Hepatocyte (in vitro differentiated cells): ENCODE results near the gene CRCP. TPM values are rescaled to one million over a fixed set of nuclear protein-coding genes. Genes with fewer than 3 reads are reported as not detected.

Source experiments
- DNase-seq: peaks from one replicate; pipeline ENCODE4 v3.0.0-alpha.2; 2016; ENCODE audit warnings: low spot score
- H2AFZ ChIP-seq: fragments of 200-600 bp; sonication (generic); 2 replicates; pipeline ENCODE4 v1.6.0; 2016; ENCODE audit warnings: antibody characterized with exemption, mild to moderate bottlenecking
- H3K27ac ChIP-seq: fragments of 200-600 bp; sonication (generic); 2 replicates; pipeline ENCODE4 v1.5.1; 2016; ENCODE audit warnings: mild to moderate bottlenecking
- H3K27me3 ChIP-seq: fragments of 200-600 bp; sonication (generic); 2 replicates; pipeline ENCODE4 v1.6.1; 2016
- H3K36me3 ChIP-seq: fragments of 200-600 bp; sonication (generic); replicated peaks from 2 replicates; pipeline ENCODE4 v1.5.1; 2016; ENCODE audit warnings: low read depth; ENCODE audit not compliant: insufficient read depth
- H3K4me1 ChIP-seq: fragments of 200-600 bp; sonication (generic); 2 replicates; pipeline ENCODE4 v1.5.1; 2016; ENCODE audit warnings: mild to moderate bottlenecking, moderate library complexity; ENCODE audit not compliant: insufficient read depth
- H3K4me2 ChIP-seq: fragments of 200-600 bp; sonication (generic); 2 replicates; pipeline ENCODE4 v1.6.0; 2016
- H3K4me3 ChIP-seq: fragments of 200-600 bp; sonication (generic); 2 replicates; pipeline ENCODE4 v1.5.1; 2016; ENCODE audit warnings: mild to moderate bottlenecking
- H3K79me2 ChIP-seq: fragments of 200-600 bp; sonication (generic); 2 replicates; pipeline ENCODE4 v1.6.0; 2017; ENCODE audit warnings: mild to moderate bottlenecking
- H3K9me2 ChIP-seq: fragments of 200-600 bp; sonication (generic); replicated peaks from 2 replicates; pipeline ENCODE4 v1.6.0; 2017; ENCODE audit warnings: mild to moderate bottlenecking; ENCODE audit not compliant: insufficient read depth
- H3K9me3 ChIP-seq: fragments of 200-600 bp; sonication (generic); 2 replicates; pipeline ENCODE4 v1.5.1; 2016; ENCODE audit warnings: low read depth, mild to moderate bottlenecking
- H4K20me1 ChIP-seq: fragments of 200-600 bp; sonication (generic); 2 replicates; pipeline ENCODE4 v1.6.0; 2016; ENCODE audit warnings: mild to moderate bottlenecking; ENCODE audit not compliant: insufficient read depth, poor library complexity, severe bottlenecking
- EZH2 ChIP-seq: fragments of 200-600 bp; sonication (generic); IDR thresholded peaks from 2 replicates; pipeline ENCODE4 v1.6.1; 2016; ENCODE audit warnings: antibody characterized with exemption, mild to moderate bottlenecking, borderline replicate concordance
- EZH2phosphoT487 ChIP-seq: fragments of 200-600 bp; sonication (generic); IDR thresholded peaks from one replicate; pipeline ENCODE4 v1.6.1; 2018; ENCODE audit warnings: antibody characterized with exemption, mild to moderate bottlenecking, low read depth, moderate library complexity; ENCODE audit not compliant: unreplicated experiment, severe bottlenecking
- WGBS: methylation state at CpG from one replicate; pipeline ENCODE4 v1.1.6; 2016; ENCODE audit warnings: low lambda C conversion rate; ENCODE audit errors: missing lambda C conversion rate; 5-methylcytosine and 5-hydroxymethylcytosine counted together
- polyA plus RNA-seq: library from polyadenylated mRNA; unstranded; fragments of >200 nt; fragmentation: Nextera tagmentation; extraction: Ambion mirVana; gene quantifications from 2 replicates; pipeline ENCODE4 v1.2.1, GENCODE V29; 2016
- total RNA-seq: library from RNA; depleted of rRNA; stranded (reverse); fragments of >200 nt; gene quantifications from 2 replicates; pipeline ENCODE4 v1.2.3, GENCODE V29; 2014
- TF ChIP-seq, protein P1 (sequence below): fragments of 200-600 bp; sonication (generic); IDR thresholded peaks from 2 replicates; pipeline ENCODE4 v1.5.1; 2016; ENCODE audit warnings: antibody characterized with exemption, mild to moderate bottlenecking; ENCODE audit not compliant: poor library complexity

Gene CRCP
- total and polyA plus RNA-seq, 2 experiments from 2014 or later: 13.8 to 41.6 TPM

DNA sequence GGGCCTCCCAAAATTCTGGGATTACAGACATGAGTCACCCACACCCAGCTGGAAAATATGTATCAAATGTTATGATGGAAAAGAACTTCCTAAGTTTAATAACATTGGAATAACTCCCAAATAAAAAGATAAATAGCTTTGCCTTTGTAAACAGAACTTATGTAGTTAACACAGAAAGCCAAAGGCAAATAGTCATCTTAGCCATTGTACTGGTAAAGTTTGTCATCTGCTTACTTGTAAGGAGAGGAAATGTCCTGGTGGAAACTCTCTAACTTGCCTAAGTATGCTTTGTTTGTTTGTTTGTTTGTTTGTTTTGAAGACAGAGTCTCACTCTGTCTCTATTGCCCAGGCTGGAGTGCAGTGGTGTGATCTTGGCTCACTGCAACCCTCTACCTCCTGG lies 66.7 kb downstream of the CRCP start:
- H2AFZ ChIP-seq: no peak overlapping the region
- H3K79me2 ChIP-seq: no peaks in the 10 kb centered on the region
- no peak overlapping the region for H3K27ac ChIP-seq
- no peak for TF ChIP-seq EZH2
- TF ChIP-seq, protein P1, sequence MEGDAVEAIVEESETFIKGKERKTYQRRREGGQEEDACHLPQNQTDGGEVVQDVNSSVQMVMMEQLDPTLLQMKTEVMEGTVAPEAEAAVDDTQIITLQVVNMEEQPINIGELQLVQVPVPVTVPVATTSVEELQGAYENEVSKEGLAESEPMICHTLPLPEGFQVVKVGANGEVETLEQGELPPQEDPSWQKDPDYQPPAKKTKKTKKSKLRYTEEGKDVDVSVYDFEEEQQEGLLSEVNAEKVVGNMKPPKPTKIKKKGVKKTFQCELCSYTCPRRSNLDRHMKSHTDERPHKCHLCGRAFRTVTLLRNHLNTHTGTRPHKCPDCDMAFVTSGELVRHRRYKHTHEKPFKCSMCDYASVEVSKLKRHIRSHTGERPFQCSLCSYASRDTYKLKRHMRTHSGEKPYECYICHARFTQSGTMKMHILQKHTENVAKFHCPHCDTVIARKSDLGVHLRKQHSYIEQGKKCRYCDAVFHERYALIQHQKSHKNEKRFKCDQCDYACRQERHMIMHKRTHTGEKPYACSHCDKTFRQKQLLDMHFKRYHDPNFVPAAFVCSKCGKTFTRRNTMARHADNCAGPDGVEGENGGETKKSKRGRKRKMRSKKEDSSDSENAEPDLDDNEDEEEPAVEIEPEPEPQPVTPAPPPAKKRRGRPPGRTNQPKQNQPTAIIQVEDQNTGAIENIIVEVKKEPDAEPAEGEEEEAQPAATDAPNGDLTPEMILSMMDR: no peak
- no peak for TF ChIP-seq EZH2phosphoT487
- H3K4me3 ChIP-seq: no peak overlapping the region
- no peaks in the 10 kb centered on the region for H3K27me3 ChIP-seq
- DNase-seq: no peak
- no peaks in the 10 kb centered on the region for H4K20me1 ChIP-seq
- no peaks in the 10 kb centered on the region for H3K4me1 ChIP-seq
- no peak overlapping the region for H3K4me2 ChIP-seq
- no peaks in the 10 kb centered on the region for H3K36me3 ChIP-seq
- no peaks in the 10 kb centered on the region for H3K9me2 ChIP-seq
- H3K9me3 ChIP-seq: no peaks in the 10 kb centered on the region

DNA sequence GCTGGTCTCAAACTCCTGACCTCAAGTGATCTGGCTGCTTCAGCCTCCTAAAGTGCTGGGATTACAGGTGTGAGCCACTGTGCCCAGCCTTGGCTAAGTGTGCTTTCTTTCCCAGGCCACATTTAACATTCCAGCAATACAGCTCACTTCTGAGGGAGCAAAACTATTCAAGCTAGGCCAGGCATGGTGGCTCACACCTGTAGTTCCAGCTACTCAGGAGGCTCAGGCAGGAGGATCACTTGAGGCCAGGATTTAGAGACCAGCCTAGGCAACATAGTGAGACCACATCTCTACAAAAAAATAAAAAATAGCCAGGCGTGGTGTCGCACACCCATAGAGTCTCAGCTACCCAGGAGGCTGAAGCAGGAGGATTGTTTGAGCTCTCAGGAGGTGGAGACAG lies 67.2 kb downstream of the CRCP start:
- H3K4me1 ChIP-seq: no peaks in the 10 kb centered on the region
- no peaks in the 10 kb centered on the region for H3K9me2 ChIP-seq
- H3K4me2 ChIP-seq: no peak overlapping the region
- H3K36me3 ChIP-seq: no peaks in the 10 kb centered on the region
- H4K20me1 ChIP-seq: no peaks in the 10 kb centered on the region
- H3K79me2 ChIP-seq: no peaks in the 10 kb centered on the region
- TF ChIP-seq EZH2 (no peak), EZH2phosphoT487 (no peak)
- TF ChIP-seq, protein P1: no peak
- H3K27me3 ChIP-seq: no peaks in the 10 kb centered on the region
- DNase-seq: no peak
- no peaks in the 10 kb centered on the region for H3K9me3 ChIP-seq
- WGBS: 98% methylated on average over 2 of the region's 2 CpGs
- H3K27ac ChIP-seq: no peak overlapping the region
- H3K4me3 ChIP-seq: no peak overlapping the region
- H2AFZ ChIP-seq: no peak overlapping the region

DNA sequence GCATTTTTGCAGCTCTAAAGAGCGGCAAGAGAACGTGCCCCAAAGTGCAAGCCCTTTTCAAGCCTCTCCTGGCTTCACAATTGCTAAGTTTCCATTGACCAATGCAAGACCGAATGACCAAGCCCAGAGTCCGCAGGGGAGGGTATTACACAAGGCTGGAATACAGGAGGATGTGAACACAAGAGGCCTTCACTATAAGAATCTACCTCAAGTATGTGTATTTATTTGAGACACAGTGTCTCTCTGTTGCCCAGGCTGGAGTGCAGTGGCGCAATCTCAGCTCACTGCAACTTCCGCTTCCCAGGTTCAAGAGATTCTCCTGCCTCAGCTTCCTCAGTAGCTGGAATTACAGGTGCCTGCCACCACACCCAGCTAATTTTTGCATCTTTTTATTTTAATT lies 68.3 kb downstream of the CRCP start:
- H3K27ac ChIP-seq: peak overlapping the region; percentile 68
- no peaks in the 10 kb centered on the region for H3K4me1 ChIP-seq
- no peaks in the 10 kb centered on the region for H3K9me2 ChIP-seq
- H3K27me3 ChIP-seq: no peaks in the 10 kb centered on the region
- no peak for TF ChIP-seq EZH2
- TF ChIP-seq EZH2phosphoT487: no peak
- TF ChIP-seq, protein P1: no peak
- no peak overlapping the region for H3K4me2 ChIP-seq
- H3K36me3 ChIP-seq: no peaks in the 10 kb centered on the region
- H3K4me3 ChIP-seq: no peak overlapping the region
- H3K9me3 ChIP-seq: no peaks in the 10 kb centered on the region
- no peaks in the 10 kb centered on the region for H3K79me2 ChIP-seq
- no peaks in the 10 kb centered on the region for H4K20me1 ChIP-seq
- whole genome bisulfite sequencing: over 99% methylated on average over 6 of the region's 6 CpGs
- H2AFZ ChIP-seq: no peak overlapping the region
- DNase-seq: no peak

DNA sequence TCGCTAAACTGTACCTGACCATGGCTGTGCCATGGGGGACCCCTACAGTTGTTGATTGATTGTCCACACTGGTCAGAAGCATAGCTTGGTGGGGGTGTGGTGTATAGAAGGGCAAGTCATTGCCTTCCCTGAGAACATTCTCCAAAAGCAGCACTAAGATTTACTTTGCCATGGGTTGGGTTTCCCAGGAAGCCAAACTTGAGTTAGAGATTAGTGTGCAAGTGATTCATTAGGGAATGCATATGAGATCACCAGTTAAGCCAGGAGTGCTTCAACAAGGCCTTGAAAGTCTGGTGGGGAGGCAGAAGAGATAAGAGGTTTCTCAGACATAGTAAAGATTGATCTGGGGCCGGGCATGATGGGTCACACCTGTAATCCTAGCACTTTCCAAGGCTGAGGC lies 69.1 kb downstream of the CRCP start:
- TF ChIP-seq EZH2phosphoT487: no peak
- TF ChIP-seq, protein P1: no peak
- Histone ChIP-seq H3K4me3 (no peak overlapping the region), H3K27me3 (no peaks in the 10 kb centered on the region), H4K20me1 (no peaks in the 10 kb centered on the region), H3K4me1 (no peaks in the 10 kb centered on the region), H3K27ac (peak overlapping the region; percentile 68), H3K36me3 (no peaks in the 10 kb centered on the region), H3K9me2 (no peaks in the 10 kb centered on the region), H2AFZ (no peak overlapping the region), H3K4me2 (no peak overlapping the region), H3K9me3 (no peaks in the 10 kb centered on the region), H3K79me2 (no peaks in the 10 kb centered on the region)
- WGBS: 62% methylated on average over 2 of the region's 2 CpGs
- peak; percentile 69 for DNase-seq
